Measurements from ENCODE around the gene ZNF827. TPM values are rescaled to one million over a fixed set of nuclear protein-coding genes. Genes with fewer than 3 reads are reported as not detected.

Gene ZNF827
- total and polyA plus RNA-seq, 7 donors: 1.7 to 15.2 (median 7.3) TPM

- DNase-seq (no peak), ATAC-seq (no peak)
- Histone ChIP-seq H3K4me3 (no peak overlapping the region), H3K4me1 (peaks cover 17% of the 10 kb centered on the region), H3K9me3 (no peaks in the 10 kb centered on the region), H3K27ac (no peak overlapping the region), H3K36me3 (ENCODE audit: insufficient read depth in 1 of 2, low read depth in 1 of 2) (no peaks in the 10 kb centered on the region), H3K27me3 (ENCODE audit: insufficient read depth in 3 of 3, low read length in 2 of 3) (no peaks in the 10 kb centered on the region)
- intact Hi-C loops (cut with DNase I): no loop called here
- TF ChIP-seq, protein P1, sequence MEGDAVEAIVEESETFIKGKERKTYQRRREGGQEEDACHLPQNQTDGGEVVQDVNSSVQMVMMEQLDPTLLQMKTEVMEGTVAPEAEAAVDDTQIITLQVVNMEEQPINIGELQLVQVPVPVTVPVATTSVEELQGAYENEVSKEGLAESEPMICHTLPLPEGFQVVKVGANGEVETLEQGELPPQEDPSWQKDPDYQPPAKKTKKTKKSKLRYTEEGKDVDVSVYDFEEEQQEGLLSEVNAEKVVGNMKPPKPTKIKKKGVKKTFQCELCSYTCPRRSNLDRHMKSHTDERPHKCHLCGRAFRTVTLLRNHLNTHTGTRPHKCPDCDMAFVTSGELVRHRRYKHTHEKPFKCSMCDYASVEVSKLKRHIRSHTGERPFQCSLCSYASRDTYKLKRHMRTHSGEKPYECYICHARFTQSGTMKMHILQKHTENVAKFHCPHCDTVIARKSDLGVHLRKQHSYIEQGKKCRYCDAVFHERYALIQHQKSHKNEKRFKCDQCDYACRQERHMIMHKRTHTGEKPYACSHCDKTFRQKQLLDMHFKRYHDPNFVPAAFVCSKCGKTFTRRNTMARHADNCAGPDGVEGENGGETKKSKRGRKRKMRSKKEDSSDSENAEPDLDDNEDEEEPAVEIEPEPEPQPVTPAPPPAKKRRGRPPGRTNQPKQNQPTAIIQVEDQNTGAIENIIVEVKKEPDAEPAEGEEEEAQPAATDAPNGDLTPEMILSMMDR (IDR thresholded peaks at IDR 0.05): no peak
- WGBS, 3 donors: 71 to 94% (median 85%) methylated on average over 1 of the region's 1 CpG
These were observed 17.4 kb downstream of the ZNF827 start for GRCh38 chr4:145921231-145921630.

- intact Hi-C loops (cut with DNase I): no loop called here
- H3K27me3 ChIP-seq (ENCODE audit: insufficient read depth in 3 of 3, low read length in 2 of 3): no peaks in the 10 kb centered on the region
- H3K27ac ChIP-seq: peak overlapping the region; percentile 51
- H3K4me1 ChIP-seq: peaks cover 17% of the 10 kb centered on the region
- TF ChIP-seq, protein P1 (IDR thresholded peaks at IDR 0.05): no peak
- no peak for DNase-seq
- 42 to 59% (median 52%) methylated on average over 8 of the region's 8 CpGs for WGBS, 3 donors
- peak overlapping the region; percentile 26 for H3K4me3 ChIP-seq
- H3K36me3 ChIP-seq (ENCODE audit: insufficient read depth in 1 of 2, low read depth in 1 of 2): no peaks in the 10 kb centered on the region
- no peaks in the 10 kb centered on the region for H3K9me3 ChIP-seq
- ATAC-seq: peak; percentile 80 to 91 (median 85)
These were observed 18.4 kb downstream of the ZNF827 start for GRCh38 chr4:145920205-145920604.

DNA sequence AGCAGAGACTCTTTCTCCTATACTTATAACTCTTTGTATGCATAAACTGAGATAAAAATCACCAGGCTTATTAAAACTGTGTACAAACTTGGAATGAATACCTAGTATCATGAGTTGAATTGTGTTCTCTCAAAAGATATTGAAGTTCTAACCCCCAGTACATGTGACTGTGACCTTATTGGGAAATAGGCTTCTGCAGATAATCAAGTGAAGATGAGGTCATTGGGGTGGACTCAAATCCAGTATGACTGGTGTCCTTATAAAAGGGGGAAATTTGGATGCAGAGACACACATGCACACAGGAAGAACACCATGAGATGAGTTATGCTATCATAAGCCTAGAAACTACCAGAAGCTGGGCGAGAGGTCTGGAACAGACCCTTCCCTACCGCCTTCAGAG, 26.2 kb downstream of the ZNF827 start:
- Histone ChIP-seq H3K27ac (no peak overlapping the region), H3K4me3 (no peak overlapping the region), H3K27me3 (ENCODE audit: insufficient read depth in 3 of 3, low read length in 2 of 3) (no peaks in the 10 kb centered on the region), H3K4me1 (peaks cover 27% of the 10 kb centered on the region), H3K36me3 (ENCODE audit: insufficient read depth in 1 of 2, low read depth in 1 of 2) (no peaks in the 10 kb centered on the region), H3K9me3 (no peaks in the 10 kb centered on the region)
- intact Hi-C loops (cut with DNase I): no loop called here
- ATAC-seq (no peak), DNase-seq (no peak)
- 95 to 100% (median 98%) methylated on average over 2 of the region's 2 CpGs for WGBS, 3 donors
- TF ChIP-seq, protein P1 (IDR thresholded peaks at IDR 0.05): no peak

DNA sequence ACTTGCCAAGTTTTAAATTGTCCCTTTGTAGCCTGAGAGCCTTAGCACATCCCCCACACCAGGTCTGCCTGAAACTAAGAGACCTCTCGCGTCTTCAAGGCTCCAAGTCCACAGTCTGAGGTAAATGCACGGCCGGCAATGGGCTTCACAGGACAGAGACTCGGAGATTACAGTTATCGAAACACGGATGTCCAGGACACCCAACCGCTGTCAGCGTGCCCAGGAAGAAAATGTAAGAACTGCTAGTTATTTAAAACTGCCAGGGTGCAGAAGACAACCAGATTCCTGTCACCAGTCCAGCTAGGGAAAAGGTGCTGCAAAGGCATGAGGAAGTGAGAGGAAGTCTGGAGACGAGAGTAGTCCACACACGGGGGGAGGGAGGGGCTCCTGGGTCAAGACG, 28.9 kb downstream of the ZNF827 start:
- TF ChIP-seq, protein P1 (IDR thresholded peaks at IDR 0.05): no peak
- WGBS, 3 donors: 16 to 25% (median 21%) methylated on average over 12 of the region's 12 CpGs

DNA sequence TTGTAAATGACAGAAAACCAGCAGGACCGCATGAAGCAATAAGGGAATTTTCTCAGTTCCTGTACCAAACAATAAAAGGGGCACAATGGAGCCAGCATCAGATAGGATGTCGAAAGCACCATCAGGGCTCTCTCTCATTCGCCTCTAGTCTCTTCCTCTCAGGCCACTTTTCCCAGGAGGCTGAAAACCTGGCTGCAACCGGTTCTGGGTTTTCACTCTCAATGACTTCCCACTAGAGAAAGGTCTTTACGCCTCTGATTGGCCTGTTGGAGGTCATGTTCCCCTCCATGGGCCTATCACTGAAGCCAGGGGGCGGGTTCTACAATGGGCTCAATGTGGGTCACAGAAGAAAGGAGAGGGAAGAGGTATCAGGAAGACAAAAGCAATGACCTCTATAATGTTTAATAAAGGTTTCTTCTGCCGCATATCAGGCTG, 29.3 kb downstream of the ZNF827 start:
- H3K9me3 ChIP-seq: no peaks in the 10 kb centered on the region
- H3K4me1 ChIP-seq: peaks cover 41% of the 10 kb centered on the region
- intact Hi-C loops (cut with DNase I): no loop called here
- TF ChIP-seq, protein P1 (IDR thresholded peaks at IDR 0.05): no peak
- ATAC-seq (peak; percentile 95), DNase-seq (peak; percentile 66 to 82)
- peak overlapping the region; percentile 61 for H3K27ac ChIP-seq
- WGBS, 3 donors: 39 to 49% (median 41%) methylated on average over 7 of the region's 7 CpGs
- H3K4me3 ChIP-seq: peak overlapping the region; percentile 57
- H3K36me3 ChIP-seq (ENCODE audit: insufficient read depth in 1 of 2, low read depth in 1 of 2): no peaks in the 10 kb centered on the region
- no peaks in the 10 kb centered on the region for H3K27me3 ChIP-seq (ENCODE audit: insufficient read depth in 3 of 3, low read length in 2 of 3)

More for the DNA sequence above, 28.9 kb downstream of the ZNF827 start:
- Histone ChIP-seq H3K4me3 (peak overlapping the region; percentile 57), H3K36me3 (ENCODE audit: insufficient read depth in 1 of 2, low read depth in 1 of 2) (no peaks in the 10 kb centered on the region), H3K9me3 (no peaks in the 10 kb centered on the region), H3K4me1 (peaks cover 41% of the 10 kb centered on the region), H3K27me3 (ENCODE audit: insufficient read depth in 3 of 3, low read length in 2 of 3) (no peaks in the 10 kb centered on the region), H3K27ac (peak overlapping the region; percentile 61)
- intact Hi-C loops (cut with DNase I): no loop called here
- ATAC-seq (peak; percentile 41 to 68 (median 51)), DNase-seq (peak in 1 of 2 donors; percentile 26)
